ENCODE results near the gene CUL4A.
"Not testable (repeated sequence)": the region's sequence is repeated elsewhere in the genome, so short reads cannot be mapped to it uniquely, and the experiment has no call there.

CUL4A gene

GRCh38 chr13:113292021-113292862, 82.8 kb downstream of the CUL4A start:
- peak; percentile 72 for DNase-seq (ENCODE audit: low spot score)

GRCh38 chr13:113293686-113294085, 84.3 kb downstream of the CUL4A start:
- DNase-seq (ENCODE audit: low spot score): no peak

DNA sequence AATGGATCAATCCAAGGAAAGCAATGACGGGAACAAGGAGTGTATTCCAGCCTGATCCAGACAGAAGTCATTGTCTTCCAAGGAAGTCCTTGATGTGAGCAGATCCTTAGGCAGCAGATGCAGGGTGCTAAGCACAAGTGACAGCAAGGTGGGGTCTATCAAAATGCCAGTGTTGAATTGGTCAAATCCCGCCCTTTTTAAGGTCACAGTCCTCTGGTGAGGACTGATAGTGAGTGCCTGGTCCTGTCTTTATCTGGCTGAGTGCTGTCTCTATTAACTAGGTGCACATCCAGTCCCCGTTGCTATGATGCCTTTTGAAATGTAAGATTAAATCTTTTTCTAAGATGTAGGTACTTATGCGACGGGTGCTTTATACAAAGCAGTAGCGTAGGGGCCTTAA, 86.4 kb downstream of the CUL4A start:
- no peak for DNase-seq (ENCODE audit: low spot score)

DNA sequence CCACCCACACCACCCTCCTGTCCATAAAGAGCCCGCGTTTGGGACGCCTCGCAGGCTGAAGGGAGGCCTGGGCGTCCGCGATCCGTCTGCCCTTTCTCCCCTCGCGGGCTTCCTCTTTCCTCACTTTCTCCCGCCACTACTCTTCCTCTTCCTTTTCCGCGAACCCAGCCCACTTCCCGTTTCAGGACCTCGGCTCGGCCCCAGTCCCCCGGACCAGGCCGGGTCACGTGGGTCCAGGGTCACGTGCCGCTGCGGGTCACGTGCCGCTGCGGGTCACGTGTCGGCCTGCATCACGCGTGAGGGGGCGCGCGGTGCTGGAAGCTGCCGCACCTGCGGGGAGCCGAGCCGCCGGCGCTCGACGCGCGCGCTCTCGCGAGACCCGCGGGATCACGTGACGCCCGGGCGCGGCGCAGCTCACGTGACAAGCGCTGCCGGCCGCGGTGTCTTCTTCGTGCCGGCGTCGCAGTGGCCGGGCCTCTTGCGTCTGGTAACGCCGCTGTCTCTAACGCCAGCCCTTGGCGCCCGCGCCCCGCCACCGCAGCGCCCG, 87.5 kb downstream of the CUL4A start, which contains the start of gene LAMP1:
Gene LAMP1 (plus strand): TSS at position 417 of the 547 bp plus-strand sequence. CDS start 196 bp downstream, outside the sequence.
- DNase-seq (ENCODE audit: low spot score): peak; percentile 100

GRCh38 chr13:113297370-113298042, 88.1 kb downstream of the CUL4A start:
- no peak for DNase-seq (ENCODE audit: low spot score)

GRCh38 chr13:113298043-113298945, 88.9 kb downstream of the CUL4A start:
- no peak for DNase-seq (ENCODE audit: low spot score)

DNA sequence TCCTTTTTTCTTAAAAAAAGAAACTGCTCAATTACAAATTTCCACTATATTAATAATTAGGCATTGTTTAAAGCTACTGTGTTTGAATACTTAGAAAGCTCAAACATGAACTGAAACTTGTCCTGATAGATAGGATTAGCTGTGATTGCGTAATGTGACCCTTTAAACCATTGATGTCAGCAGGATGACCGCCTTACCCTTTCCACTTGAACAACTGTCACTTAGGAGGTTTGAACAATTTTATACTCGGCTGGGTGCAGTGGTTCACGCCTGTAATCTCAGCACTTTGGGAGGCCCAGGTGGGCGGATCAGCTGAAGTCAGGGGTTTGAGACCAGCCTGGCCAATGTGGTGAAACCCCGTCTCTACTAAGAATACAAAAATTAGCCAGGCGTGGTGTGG, 90.5 kb downstream of the CUL4A start:
- no peak for DNase-seq (ENCODE audit: low spot score)

DNA sequence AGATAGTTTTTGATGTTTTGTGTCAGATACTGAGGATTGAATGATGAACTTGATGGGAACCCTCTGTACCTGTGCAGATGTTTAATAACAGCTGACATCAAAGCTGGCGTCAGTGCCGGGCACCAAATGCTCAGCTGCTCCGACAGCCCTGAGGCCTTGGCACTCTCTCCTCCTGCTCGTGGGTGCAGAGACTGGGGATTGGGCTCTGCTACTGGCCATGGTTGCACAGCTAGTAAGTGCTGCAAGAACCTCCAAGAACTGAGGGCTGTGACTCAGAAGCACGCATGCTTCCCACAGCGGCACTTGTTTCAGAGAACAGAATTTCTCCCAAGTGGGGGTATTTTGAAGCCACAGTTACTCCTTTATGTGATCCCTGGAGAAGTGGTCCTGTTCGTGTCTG, 93.6 kb downstream of the CUL4A start:
- no peak for DNase-seq (ENCODE audit: low spot score)

GRCh38 chr13:113304121-113304520, 94.7 kb downstream of the CUL4A start:
- DNase-seq (ENCODE audit: low spot score): no peak

GRCh38 chr13:113305208-113305607, 95.8 kb downstream of the CUL4A start:
- no peak for DNase-seq (ENCODE audit: low spot score)

DNA sequence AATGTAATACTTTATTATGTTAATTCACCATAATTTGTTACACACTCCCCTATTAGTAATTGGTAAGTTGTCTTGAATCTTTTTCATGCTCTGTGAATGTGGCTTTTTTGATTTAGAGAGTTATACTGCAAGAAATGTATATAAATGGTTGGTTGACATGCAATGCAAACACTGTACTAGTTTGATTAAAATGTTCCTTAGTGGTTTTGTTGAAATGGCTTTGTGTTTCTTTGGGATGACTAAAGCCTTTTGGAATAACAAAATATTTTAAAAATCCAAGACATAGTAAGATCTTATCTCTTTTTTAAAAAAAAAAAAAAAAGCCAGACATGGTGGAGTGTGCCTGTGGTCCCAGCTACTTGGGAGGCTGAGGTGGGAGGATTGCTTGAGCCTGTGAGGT, 98.1 kb downstream of the CUL4A start:
- DNase-seq (ENCODE audit: low spot score): no peak

GRCh38 chr13:113309473-113309872, 100.1 kb downstream of the CUL4A start:
- no peak for DNase-seq (ENCODE audit: low spot score)

DNA sequence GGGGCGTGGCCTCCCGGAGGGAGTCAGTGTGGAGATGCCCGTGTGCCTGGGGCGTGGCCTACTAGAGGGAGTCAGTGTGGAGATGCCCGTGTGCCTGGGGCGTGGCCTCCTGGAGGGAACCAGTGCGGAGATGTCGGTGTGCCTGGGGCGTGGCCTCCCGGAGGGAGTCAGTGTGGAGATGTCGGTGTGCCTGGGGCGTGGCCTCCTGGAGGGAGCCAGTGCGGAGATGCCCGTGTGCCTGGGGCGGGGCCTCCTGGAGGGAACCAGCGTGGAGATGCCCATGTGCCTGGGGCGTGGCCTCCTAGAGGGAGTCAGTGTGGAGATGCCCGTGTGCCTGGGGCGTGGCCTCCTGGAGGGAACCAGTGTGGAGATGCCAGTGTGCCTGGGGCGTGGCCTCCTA, 104.7 kb downstream of the CUL4A start:
- DNase-seq (ENCODE audit: low spot score): not testable (repeated sequence)

- not testable (repeated sequence) for DNase-seq (ENCODE audit: low spot score)
These were observed 105.6 kb downstream of the CUL4A start for GRCh38 chr13:113314895-113315470.

GRCh38 chr13:113315992-113316391, 106.6 kb downstream of the CUL4A start:
- no peak for DNase-seq (ENCODE audit: low spot score)

All from ecto neural progenitor cell (in vitro differentiated cells).